ENCODE data around the gene SLC38A11.

- TF ChIP-seq POLR2AphosphoS5 (IDR thresholded peaks at IDR 0.05; ENCODE audit: low read depth, low read length) (no peak), CTCF (IDR thresholded peaks at IDR 0.05) (no peak), REST (IDR thresholded peaks at IDR 0.05; ENCODE audit: insufficient read depth in 1 of 2, low read depth in 2 of 2, low read length in 1 of 2) (no peak), SIN3A (IDR thresholded peaks at IDR 0.05; ENCODE audit: borderline replicate concordance, insufficient read depth, low read depth, low read length) (no peak), TCF7L2 (IDR thresholded peaks at IDR 0.05; ENCODE audit: low read depth, low read length) (no peak)
Observed at GRCh38 chr2:164890544-164890943, 64.8 kb downstream of the SLC38A11 start.
